HG03575 (cell line): ENCODE measurements around the gene NDUFAF8.

ENCODE experiments used
- ATAC-seq: cut with Tn5 transposase; IDR thresholded peaks from one replicate; pipeline ENCODE4 v1.9.1; 2021; ENCODE audit not compliant: unreplicated experiment, insufficient number of reproducible peaks, low FRiP score; ENCODE audit errors: extremely low read depth

Gene NDUFAF8, protein sequence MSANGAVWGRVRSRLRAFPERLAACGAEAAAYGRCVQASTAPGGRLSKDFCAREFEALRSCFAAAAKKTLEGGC

DNA sequence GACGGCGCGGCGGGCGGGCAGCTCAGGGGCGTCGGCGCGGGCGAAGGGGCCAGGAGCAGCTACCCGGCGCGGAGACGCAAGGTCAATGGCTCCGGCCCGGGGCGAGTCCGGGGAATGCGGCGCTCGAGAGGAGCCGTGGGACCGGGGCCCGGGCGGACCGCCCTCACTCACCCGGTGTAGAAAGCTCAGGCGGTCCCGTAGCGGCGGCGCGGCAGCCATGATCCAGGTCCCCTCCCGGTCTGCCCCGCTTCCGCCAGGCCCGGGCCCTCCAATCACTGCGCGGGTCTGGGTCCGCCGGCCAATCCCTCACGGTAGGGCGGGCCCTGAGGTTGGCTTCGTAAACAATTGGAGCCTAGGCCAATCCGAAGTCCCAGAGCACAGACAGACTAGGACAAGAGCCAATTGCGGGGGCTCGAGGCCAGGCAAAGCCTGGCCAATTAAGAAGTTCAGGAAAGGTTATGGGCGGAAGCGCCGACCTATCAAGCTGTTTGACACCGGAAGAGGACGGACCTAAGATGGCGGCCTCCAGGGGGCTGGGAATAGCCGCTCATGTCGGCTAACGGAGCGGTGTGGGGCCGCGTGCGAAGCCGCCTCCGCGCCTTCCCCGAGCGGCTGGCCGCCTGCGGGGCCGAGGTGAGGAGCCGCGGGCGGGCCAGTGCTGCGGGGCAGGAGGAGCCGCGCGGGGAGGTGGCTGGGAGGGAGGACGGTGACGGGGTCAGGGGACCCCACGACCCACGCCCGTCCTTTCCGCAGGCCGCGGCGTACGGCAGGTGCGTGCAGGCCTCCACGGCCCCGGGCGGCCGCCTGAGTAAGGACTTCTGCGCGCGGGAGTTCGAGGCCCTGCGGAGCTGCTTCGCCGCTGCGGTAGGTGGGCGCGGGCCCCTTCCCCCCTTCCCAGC is at the start of gene NDUFAF8, which contains the start of gene TEPSIN:
NDUFAF8 (plus strand) TSS at position 504 of the 899 bp plus-strand sequence; CDS start at position 550, 46 bp downstream.
TEPSIN (minus strand) TSS at position 241 of the 899 bp plus-strand sequence; CDS start at position 219, 22 bp downstream.
- ATAC-seq = peak; percentile 44

GRCh38 chr17:81189670-81190530 is 49.2 kb upstream of the NDUFAF8 start:
- no peak for ATAC-seq

DNA sequence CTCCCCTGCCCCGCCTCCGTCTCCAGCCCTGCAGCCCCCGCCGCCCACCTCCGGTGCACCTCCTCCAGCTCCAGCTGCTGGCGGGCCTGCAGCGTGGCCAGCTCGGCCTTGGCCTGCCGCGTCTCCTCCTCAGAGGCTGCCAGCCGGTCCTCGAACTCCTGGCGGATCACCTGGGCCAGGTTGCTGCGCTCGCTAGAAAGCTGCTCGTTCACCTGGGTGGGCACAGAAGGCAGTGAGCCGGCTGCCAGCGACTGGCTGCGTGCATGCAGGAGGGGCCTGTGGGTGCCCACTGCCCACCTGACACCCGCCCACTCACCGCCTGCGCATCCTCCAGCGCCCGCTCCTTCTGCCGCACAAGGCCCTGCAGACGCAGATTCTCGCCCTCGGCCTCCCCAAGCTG is 48.5 kb upstream of the NDUFAF8 start:
- ATAC-seq = no peak

DNA sequence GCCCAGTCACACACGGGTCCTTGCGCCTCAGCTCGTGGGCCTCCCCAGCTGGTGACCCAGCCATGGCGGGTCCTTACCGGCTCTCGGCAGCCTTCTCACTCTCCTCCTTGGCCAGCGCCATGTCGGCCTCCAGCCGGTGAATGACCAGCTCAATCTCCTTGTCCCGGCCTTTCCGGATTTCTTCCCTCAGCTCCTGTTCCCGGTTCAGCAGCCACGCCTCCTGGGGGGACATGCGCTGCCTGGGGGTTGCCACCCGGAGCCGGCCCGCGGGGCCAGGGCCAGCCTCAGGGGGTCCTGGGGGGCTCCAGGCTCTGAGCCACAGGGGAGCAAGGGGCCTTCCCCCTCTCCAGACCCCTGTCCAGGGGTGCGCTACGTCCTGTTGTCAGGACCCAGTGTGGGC is 48.0 kb upstream of the NDUFAF8 start:
- ATAC-seq = no peak

DNA sequence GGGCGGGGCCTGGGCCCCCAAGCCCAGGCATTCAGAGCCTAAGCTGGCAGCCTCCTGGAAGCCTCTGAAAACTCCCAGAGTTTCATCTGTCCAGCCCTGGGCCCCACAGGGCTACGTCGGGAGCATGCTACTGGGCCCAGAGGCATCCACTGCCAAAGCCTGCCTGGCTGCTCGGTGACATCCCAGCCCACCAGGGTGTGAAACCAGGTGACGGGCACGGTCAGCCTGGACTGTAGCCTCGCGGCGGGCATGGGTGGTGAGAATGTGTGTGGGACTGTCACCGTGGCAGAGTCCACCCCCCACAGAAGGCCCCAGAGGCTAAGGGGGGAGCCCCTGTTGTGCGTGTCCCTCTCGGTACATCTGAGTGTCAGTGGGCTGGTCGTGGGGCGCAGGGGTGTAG is 47.5 kb upstream of the NDUFAF8 start:
- no peak for ATAC-seq

- ATAC-seq = no peak
These were observed 46.6 kb upstream of the NDUFAF8 start for GRCh38 chr17:81192386-81193050.

- ATAC-seq = no peak
These were observed 46.1 kb upstream of the NDUFAF8 start for GRCh38 chr17:81193051-81193410.

GRCh38 chr17:81193470-81194224 is 45.5 kb upstream of the NDUFAF8 start:
- ATAC-seq = no peak

- no peak for ATAC-seq
These were observed 44.8 kb upstream of the NDUFAF8 start for GRCh38 chr17:81194225-81194760.

DNA sequence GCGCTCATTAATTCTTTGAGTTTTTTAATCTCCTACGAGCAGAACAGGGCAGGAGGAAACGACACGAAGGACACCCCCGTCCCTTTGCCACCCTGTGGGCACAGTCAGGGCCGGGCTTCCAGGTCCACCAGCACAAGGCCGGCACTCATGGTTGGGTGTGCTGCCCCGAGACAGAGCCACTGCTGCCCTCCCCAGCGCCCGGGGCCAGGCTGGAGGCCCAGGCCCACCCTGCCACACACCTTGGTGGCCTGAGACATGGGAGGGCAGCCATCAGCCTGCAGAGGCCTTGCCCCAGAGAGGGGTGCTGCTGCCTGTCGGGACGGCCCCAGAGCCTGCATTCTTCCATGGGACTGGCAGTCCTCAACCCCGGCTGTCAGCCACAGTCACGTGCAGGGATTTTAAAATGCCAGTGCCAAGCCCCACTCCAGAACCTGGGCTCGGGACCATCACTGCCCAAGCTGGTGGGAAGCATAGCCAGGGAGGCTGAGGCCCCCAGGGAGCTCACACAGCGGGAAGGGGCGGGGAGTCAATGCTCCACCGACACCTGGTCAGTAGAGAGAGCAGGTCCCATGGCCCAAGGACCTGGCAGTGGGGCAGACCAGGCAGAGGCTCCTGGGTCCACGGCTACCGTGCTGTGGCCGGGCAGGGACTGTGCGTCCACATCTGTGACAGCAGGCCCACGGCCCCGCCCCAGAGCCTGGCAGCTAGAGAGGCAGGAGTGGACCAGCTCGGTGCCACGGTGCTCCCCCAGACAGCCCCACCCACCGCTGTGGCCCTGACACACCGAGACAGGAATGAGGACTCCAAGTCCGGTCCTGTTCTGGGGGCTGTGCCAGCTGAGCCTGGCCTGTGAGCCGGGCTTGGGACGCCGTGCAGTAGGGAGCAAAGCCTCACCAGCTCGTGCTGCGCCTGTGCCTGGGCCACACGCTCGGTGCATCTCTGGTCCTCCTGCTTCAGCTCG is 43.9 kb upstream of the NDUFAF8 start:
- no peak for ATAC-seq

DNA sequence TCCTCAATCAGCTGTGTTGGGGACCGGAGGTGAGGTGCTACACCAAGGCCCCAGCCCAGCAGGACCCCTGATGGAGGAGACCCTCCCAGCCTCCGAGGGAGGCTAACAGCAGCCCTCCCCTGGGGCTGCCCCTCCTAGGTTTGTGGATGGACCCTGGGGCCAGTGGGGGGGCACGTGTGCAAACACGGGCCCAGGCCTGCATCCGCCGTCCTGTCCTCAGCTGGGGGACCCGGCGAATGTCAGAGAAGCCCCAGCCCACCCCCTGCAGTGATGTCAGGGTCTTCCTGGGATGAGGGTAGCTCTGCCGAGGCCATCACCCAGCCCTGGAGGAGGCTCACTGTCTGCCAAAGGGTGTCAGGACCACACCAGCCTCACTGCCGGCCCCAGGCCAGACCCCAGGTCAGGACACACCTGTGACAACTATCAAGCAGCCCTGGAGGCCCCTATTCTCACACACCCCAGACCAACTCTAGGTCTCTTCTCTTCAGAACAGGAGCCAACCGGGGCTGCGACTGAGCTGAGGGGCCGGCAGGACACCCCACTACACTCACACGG is 43.1 kb upstream of the NDUFAF8 start:
- ATAC-seq = no peak

DNA sequence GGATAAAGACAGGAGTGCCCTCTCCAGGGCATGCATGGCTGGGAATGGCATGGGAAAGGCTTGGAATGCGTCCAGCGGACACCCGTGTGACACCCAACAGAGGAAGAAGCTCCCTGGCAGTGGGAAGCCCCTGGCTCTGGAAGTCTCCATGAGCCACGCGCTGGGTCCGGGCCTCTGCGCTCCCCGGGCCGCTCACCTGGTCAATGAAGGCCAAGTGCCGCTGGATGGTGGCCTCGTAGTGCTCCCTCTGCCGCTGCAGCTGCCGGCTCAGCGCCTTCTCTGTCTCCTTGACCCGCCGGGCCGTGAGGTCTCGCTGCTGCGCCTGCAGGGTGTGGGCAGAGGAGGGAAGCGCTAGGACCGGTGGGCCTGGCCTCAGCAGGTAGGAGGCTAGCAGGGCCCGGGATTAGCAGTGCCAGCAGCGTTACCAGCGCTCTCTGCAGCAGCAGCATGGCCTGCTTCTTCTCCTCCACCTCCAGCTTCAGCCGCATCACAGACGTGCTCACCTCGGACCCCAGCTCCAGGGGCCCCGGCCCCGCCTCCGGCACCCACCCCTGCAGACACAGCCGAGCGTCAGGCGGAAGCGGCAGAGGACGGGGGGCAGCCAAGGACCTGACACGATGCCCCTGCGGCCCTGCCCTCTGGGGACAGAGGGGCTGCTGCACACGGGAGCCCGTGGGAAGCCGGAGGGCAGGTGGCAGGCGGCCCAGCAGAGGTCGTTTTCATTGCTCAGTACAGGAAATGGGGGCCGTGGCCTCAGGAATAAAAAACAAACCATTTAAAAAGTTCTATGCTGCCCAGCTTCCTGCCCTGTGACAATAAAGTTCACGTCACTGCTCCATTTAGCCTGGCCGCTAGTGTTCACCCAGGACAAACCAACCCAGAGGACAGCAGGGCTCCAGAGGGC is 42.4 kb upstream of the NDUFAF8 start:
- ATAC-seq = no peak

GRCh38 chr17:81197409-81197795 is 41.7 kb upstream of the NDUFAF8 start:
- no peak for ATAC-seq

GRCh38 chr17:81197831-81198490 is 41.2 kb upstream of the NDUFAF8 start:
- ATAC-seq = no peak

GRCh38 chr17:81198826-81199481 is 40.2 kb upstream of the NDUFAF8 start:
- no peak for ATAC-seq
